Stimulated activated effector memory CD8-positive, alpha-beta T cell treated with anti-CD3 and anti-CD28 coated beads, Interleukin-12 subunit alpha, Interleukin-12 subunit beta, amount 100 ng/mL, for 72 hours (primary cell): ENCODE results near the gene PALLD.
A peak's percentile ranks its signal among the peaks of the same experiment; 100 is the strongest.

ENCODE experiments used
- ATAC-seq: fragments of 150-1000 bp; cut with Tn5 transposase; 2 replicates; pipeline ENCODE4 v1.10.0; 2021
- DNase-seq, 2 donors: peaks; one replicate each; pipeline ENCODE4 v3.0.0; 2021 to 2022; ENCODE audit warnings: low spot score in 2 of 2
- H3K27ac Mint-ChIP-seq: one replicate; pipeline ENCODE4 v1.8.0; 2022; ENCODE audit warnings: mild to moderate bottlenecking, mixed read lengths
- H3K36me3 Mint-ChIP-seq: one replicate; pipeline ENCODE4 v1.8.0; 2022; ENCODE audit warnings: mild to moderate bottlenecking, mixed read lengths
- H3K4me1 Mint-ChIP-seq: one replicate; pipeline ENCODE4 v1.8.0; 2022; ENCODE audit warnings: mixed read lengths
- H3K4me3 Mint-ChIP-seq: one replicate; pipeline ENCODE4 v1.8.0; 2022; ENCODE audit warnings: mild to moderate bottlenecking, mixed read lengths
- H3K9me3 Mint-ChIP-seq: one replicate; pipeline ENCODE4 v1.8.0; 2022; ENCODE audit warnings: mixed read lengths

The PALLD gene

DNA sequence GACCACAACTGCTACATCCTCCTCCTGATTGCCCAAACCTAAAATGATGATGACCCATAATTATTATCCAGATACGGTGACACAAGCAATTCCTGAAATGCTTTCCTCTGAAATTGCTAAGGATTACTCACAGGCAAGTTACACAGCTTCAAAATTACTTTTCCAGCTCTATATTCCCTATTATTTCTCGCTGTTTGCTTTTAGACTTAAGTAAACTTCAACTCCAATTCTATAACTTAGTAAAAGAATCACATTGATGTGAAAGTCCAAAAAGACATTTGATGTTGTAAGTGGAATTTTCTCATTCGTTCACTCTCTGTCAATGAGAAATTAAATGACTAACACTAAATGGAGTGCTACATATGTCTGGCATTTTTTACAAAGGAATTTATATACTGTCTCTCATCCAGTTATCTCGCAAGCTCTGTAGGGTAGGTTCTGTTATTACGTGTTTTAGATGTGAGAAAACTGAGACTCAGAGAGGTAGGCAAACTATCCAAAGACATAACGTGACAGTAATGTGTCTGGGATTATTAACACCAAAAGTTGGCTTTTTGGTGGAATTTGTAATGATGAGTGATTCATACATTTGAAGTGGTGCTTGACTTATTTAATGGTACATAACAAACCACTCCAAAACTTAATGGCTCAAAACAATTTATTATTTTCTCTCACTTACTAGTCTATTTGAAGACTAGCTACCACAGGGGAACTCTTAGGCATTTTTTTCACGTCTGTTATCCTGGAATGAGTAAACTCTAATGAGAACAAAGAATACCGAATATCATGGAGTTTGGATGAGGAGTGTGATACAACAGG lies 31.5 kb downstream of the PALLD start:
- H3K27ac Mint-ChIP-seq, result no peak overlapping the region
- DNase-seq, result no peak

DNA sequence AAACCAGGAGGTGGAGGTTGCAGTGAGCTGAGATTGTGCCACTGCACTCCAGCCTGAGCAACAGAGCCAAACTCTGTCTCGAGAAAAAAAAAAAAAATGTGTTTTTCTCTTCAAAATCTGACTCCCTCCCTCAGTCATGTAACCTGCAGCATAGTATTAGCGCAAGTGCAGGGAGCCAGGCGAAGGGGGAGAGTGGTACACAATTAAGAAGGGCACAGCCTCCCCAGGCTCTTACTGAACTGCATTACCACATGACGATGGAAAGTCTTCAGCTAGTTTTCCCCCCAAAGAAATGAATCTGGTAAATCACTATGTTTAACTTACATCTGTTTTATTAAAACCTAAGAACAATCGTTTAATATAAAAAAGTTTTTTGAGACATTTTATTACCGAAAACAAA lies 32.4 kb downstream of the PALLD start:
- no peaks in the 10 kb centered on the region for H3K9me3 Mint-ChIP-seq
- no peak overlapping the region for H3K4me3 Mint-ChIP-seq
- H3K36me3 Mint-ChIP-seq, result no peaks in the 10 kb centered on the region
- no peak overlapping the region for H3K27ac Mint-ChIP-seq
- DNase-seq (no peak), ATAC-seq (no peak)
- no peaks in the 10 kb centered on the region for H3K4me1 Mint-ChIP-seq

More for the DNA sequence above, 31.5 kb downstream of the PALLD start:
- Mint-ChIP-seq H3K4me3 (no peak overlapping the region), H3K9me3 (no peaks in the 10 kb centered on the region), H3K4me1 (no peaks in the 10 kb centered on the region), H3K36me3 (no peaks in the 10 kb centered on the region)
- ATAC-seq, result no peak

DNA sequence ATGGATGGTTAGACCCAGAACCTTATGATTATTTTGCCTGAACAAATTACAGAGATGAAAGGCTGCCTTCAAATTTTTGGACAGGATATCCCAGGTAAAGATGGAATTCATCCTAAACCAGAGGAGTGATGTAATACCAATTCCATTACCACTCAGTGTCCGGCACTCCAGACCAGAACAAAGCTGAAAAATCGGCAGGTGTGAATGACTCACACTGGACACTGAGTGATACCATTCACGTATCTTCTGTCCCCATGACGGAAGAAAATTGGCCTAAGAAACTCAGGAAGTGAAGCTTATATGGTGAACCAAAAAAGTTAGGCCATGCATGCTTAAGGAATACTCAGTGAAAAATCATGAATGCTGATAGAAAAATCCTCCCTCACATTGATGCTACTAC lies 34.5 kb downstream of the PALLD start:
- Mint-ChIP-seq H3K36me3 (no peaks in the 10 kb centered on the region), H3K4me1 (no peaks in the 10 kb centered on the region), H3K27ac (no peak overlapping the region), H3K9me3 (no peaks in the 10 kb centered on the region), H3K4me3 (no peak overlapping the region)
- ATAC-seq, result no peak
- no peak for DNase-seq

DNA sequence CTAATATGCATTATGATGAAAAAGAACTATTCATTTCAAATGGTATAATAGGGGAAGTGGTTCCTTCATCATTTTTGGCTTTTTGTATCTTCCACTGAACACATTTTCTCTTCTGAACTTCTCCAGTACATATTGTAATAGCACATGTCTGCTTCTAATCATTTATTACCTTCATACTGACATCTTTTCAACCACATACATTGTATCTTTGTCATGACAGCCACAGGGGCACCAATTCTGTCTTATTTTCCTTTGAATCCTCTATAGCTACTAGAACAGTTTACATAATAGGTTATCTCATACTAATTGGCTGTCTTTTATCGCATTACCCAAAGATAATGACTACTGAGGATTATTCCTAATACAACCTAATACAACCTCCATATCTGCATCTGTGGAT lies 37.7 kb downstream of the PALLD start:
- ATAC-seq (no peak), DNase-seq (no peak)
- Mint-ChIP-seq H3K9me3 (no peaks in the 10 kb centered on the region), H3K4me3 (no peak overlapping the region), H3K27ac (no peak overlapping the region), H3K36me3 (no peaks in the 10 kb centered on the region), H3K4me1 (no peaks in the 10 kb centered on the region)

- H3K9me3 Mint-ChIP-seq, result no peaks in the 10 kb centered on the region
- H3K4me3 Mint-ChIP-seq, result no peak overlapping the region
- ATAC-seq, result no peak
- DNase-seq, result no peak
- H3K4me1 Mint-ChIP-seq, result no peaks in the 10 kb centered on the region
- no peaks in the 10 kb centered on the region for H3K36me3 Mint-ChIP-seq
- H3K27ac Mint-ChIP-seq, result no peak overlapping the region
Observed at GRCh38 chr4:168535689-168536088, 38.8 kb downstream of the PALLD start.

DNA sequence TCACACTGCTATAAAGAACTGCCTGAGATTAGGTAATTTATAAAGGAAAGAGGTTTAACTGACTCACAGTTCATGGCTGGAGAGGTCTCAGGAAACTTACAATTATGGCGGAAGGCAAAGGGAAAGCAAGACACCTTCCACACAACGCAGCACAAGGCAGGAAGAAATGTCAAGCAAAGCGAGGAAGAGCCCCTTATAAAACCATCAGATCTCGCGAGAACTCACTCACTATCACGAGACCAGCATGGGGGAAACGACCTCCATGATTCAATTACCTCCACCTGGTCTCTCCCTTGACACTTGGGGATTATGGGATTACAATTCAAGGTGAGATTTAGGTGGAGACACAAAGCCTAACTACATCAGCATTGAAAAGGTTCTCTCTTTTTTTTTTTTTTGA lies 39.6 kb downstream of the PALLD start:
- H3K9me3 Mint-ChIP-seq, result no peaks in the 10 kb centered on the region
- ATAC-seq (no peak), DNase-seq (no peak)
- H3K4me1 Mint-ChIP-seq, result no peaks in the 10 kb centered on the region
- H3K27ac Mint-ChIP-seq, result no peak overlapping the region
- H3K36me3 Mint-ChIP-seq, result no peaks in the 10 kb centered on the region
- H3K4me3 Mint-ChIP-seq, result no peak overlapping the region

DNA sequence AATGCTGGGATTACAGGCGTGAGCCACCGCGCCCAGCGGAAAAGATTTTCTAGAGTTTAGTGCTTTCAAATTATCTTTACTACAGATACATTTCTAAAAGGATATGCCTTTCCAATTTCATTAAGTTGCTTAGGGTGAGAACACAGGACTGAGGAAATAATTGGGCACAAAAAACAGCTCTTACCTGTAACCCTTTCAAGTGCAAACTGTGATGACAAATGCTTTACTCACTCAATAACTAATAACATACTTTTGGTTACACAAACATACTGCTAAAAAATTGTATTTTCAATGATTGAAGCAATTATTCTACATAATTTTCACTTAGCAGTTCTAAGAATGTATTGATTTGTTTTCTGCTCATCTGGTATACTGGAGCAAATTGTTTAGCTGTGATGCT lies 40.2 kb downstream of the PALLD start:
- no peak overlapping the region for H3K4me3 Mint-ChIP-seq
- no peak overlapping the region for H3K27ac Mint-ChIP-seq
- no peaks in the 10 kb centered on the region for H3K4me1 Mint-ChIP-seq

DNA sequence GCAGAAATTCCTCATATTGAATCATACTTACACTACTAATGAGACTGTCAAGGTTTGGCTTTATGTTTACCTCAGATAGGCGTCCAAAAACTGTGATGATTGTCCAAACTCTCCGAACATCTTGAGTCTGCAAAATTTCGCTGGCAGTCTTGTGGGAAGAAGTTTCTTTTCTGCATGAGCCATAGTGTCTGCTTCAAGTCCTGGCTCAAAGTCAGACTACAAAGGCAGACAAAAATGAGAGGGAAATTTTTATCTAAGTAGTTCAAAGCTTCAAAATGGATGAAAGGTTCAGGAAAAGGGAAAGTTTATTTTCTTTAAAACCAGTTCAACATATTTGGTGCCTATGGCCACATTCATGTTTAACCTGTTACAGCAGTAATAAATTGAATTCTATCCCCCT lies 40.7 kb downstream of the PALLD start:
- no peak for DNase-seq
- no peaks in the 10 kb centered on the region for H3K4me1 Mint-ChIP-seq
- H3K9me3 Mint-ChIP-seq, result no peaks in the 10 kb centered on the region
- ATAC-seq, result no peak
- H3K36me3 Mint-ChIP-seq, result no peaks in the 10 kb centered on the region
- H3K27ac Mint-ChIP-seq, result no peak overlapping the region
- no peak overlapping the region for H3K4me3 Mint-ChIP-seq

More for the DNA sequence above, 40.2 kb downstream of the PALLD start:
- DNase-seq (no peak), ATAC-seq (no peak)
- Mint-ChIP-seq H3K9me3 (no peaks in the 10 kb centered on the region), H3K36me3 (no peaks in the 10 kb centered on the region)

DNA sequence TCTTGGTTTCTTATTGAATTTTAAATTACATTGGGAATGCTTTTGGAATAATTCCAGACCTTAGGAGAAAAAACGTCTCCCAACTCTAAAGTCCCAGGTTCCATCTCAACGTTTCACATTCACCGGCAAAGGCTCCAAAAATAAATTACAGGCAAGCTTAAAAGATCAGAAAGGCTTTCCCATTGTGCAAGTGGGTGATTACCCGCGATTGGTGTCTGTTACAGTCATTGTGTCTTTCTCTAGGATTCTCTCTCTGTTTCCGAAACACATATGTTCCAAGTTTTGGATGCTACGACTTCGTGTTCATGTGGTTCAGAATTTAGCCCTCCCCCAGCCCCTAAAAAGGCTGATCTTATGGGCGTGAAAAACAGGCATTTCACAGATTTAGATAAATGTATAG lies 41.8 kb downstream of the PALLD start:
- no peak for ATAC-seq

GRCh38 chr4:168540086-168540485 lies 43.2 kb downstream of the PALLD start:
- H3K4me3 Mint-ChIP-seq, result no peak overlapping the region
- H3K9me3 Mint-ChIP-seq, result no peaks in the 10 kb centered on the region
- H3K4me1 Mint-ChIP-seq, result no peaks in the 10 kb centered on the region
- H3K27ac Mint-ChIP-seq, result no peak overlapping the region
- H3K36me3 Mint-ChIP-seq, result no peaks in the 10 kb centered on the region
- ATAC-seq (peak; percentile 83), DNase-seq (no peak)

More for the DNA sequence above, 41.8 kb downstream of the PALLD start:
- H3K4me3 Mint-ChIP-seq, result no peak overlapping the region
- H3K9me3 Mint-ChIP-seq, result no peaks in the 10 kb centered on the region
- H3K36me3 Mint-ChIP-seq, result no peaks in the 10 kb centered on the region
- no peaks in the 10 kb centered on the region for H3K4me1 Mint-ChIP-seq
- no peak for DNase-seq
- no peak overlapping the region for H3K27ac Mint-ChIP-seq

DNA sequence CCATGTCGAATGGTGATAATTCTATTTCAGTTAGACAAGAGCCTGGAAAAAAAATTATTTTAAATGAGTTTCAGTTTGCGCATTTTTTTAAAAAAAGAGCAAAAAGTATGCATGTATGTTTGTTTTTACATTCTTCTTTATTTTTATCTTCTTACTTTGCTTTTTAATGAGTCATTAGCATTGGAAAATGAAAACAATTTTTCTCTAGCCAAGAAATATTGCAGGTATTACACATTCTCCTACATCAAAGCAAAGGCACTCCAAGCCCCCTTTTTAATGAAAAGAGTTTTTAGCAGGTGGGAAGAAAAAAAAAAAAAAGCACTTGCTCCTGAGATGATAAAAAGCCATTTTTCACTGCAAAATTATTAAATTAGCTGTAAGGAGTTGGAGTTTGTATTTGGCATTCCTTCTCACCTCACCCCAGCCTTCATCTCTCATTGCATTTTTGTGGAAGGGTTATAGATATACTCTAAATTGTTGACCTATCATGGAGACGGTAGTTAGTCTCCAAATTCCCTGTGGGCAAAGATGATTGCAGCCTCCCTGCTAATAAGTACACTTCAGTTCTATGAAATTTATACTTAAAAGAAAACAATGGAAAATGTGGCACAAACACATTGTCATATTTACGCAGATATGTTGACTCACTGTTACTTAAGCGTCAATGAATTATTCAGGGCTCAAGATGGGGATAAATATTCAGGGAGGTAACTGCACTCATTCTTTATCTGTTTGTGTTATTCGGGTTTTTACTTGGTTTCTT lies 43.8 kb downstream of the PALLD start:
- no peaks in the 10 kb centered on the region for H3K36me3 Mint-ChIP-seq
- no peaks in the 10 kb centered on the region for H3K4me1 Mint-ChIP-seq
- no peak overlapping the region for H3K4me3 Mint-ChIP-seq
- no peak for DNase-seq
- ATAC-seq, result no peak
- no peaks in the 10 kb centered on the region for H3K9me3 Mint-ChIP-seq
- no peak overlapping the region for H3K27ac Mint-ChIP-seq

DNA sequence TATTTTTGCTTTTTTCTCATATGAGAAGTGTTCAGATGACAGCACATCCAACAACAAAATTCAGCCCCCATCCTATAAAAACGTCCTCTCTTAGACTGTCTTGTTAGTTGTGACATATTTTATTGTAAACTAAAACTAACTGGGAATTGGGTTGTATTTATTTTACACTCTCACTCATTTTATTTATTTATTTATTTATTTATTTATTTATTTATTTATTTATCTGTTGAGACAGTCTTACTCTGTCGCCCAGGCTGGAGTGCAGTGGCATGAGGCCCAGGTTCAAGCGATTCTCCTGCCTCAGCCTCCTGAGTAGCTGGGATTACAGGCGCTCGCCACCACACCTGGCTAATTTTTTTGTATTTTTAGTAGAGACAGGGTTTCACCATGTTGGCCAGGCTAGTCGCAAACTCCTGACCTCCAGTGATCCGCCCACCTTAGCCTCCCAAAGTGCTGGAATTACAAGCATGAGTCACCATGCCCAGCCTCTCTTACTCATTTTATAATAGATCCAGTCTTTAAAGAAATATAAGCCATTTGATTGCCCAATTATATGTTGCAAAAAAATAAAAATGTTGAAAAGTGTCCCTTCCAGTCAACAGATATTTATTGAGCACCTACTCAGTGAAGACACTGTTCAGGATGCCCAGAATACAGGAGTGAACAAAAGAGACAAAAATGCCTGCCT lies 44.6 kb downstream of the PALLD start:
- H3K4me3 Mint-ChIP-seq, result no peak overlapping the region
- ATAC-seq (no peak), DNase-seq (no peak)
- no peaks in the 10 kb centered on the region for H3K4me1 Mint-ChIP-seq
- no peak overlapping the region for H3K27ac Mint-ChIP-seq
- H3K36me3 Mint-ChIP-seq, result no peaks in the 10 kb centered on the region
- no peaks in the 10 kb centered on the region for H3K9me3 Mint-ChIP-seq

GRCh38 chr4:168549143-168549542 lies 52.3 kb downstream of the PALLD start:
- Mint-ChIP-seq H3K27ac (no peak overlapping the region), H3K4me3 (no peak overlapping the region), H3K36me3 (no peaks in the 10 kb centered on the region), H3K4me1 (no peaks in the 10 kb centered on the region), H3K9me3 (no peaks in the 10 kb centered on the region)
- DNase-seq, result no peak
- ATAC-seq, result no peak

GRCh38 chr4:168550064-168550766 lies 53.4 kb downstream of the PALLD start:
- no peaks in the 10 kb centered on the region for H3K9me3 Mint-ChIP-seq
- H3K4me1 Mint-ChIP-seq, result no peaks in the 10 kb centered on the region
- H3K4me3 Mint-ChIP-seq, result no peak overlapping the region
- H3K27ac Mint-ChIP-seq, result no peak overlapping the region
- H3K36me3 Mint-ChIP-seq, result no peaks in the 10 kb centered on the region
- DNase-seq, result no peak
- ATAC-seq, result no peak

DNA sequence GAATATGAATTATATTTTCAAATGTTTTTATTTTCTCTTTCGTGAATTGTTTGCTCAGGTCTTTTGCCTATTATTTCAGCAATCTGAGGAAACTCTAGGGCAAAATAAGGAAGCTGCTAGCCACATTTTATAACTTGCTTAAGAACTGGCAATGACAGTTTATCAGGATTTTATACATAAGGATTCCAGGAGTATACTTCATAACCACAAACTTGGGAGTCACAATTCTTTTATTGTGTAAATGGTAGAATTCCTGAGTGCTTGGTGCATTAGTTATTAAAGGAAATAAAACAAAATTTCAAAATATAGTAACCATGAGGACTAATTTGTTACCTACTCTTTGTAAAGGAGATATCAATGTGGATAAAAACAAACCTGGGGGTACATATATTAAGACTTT lies 54.4 kb downstream of the PALLD start:
- H3K9me3 Mint-ChIP-seq, result no peaks in the 10 kb centered on the region
- H3K36me3 Mint-ChIP-seq, result no peaks in the 10 kb centered on the region
- no peak overlapping the region for H3K27ac Mint-ChIP-seq
- no peak for ATAC-seq
- H3K4me1 Mint-ChIP-seq, result no peaks in the 10 kb centered on the region
- no peak overlapping the region for H3K4me3 Mint-ChIP-seq
- no peak for DNase-seq
